Measurements from ENCODE around the gene FOXRED1.

Gene FOXRED1

DNA sequence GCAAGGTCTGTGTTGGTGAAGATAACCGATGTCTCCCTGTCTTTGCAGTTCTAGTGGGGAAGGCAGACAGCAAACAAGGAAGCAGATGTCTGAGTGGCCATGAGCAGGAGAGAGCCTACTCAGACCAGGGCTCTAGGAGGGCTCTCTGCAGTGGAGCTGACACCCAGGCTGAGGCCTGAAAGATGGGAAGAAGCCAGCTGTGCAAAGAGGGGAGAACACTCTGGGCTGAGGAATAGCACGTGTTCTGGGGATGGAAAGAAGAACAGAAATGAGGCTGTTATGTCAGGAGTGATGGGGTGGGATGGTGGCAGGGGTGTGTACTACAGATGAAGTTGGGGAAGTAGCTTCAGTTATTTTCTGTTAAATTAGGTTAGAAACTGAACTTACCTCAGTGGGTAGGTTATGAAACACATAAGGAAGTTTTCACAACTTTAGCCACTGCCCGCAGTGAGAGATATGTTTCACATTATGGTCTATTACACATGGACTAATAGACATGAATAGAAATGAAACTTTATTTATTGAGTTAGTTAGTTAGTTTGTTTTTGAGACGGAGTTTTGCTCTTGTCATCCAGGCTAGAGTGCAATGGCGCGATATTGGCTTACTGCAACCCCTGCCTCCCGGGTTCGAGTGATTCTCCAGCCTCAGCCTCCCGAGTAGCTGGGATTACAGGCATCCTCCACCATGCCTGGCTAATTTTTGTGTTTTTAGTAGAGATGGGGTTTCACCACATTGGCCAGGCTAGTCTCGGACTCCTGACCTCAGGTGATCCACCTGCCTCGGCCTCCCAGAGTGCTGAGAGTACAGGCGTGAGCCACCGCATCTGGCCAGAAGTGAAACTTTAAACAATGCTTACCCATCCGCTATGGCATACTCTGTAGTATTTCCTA is 42.7 kb downstream of the FOXRED1 start:
- peaks cover 2% of the 10 kb centered on the region; the same call in 1 of the 2 replicates for H3K4me1 ChIP-seq (ENCODE audit: control insufficient read depth, low read length)
- H3K27me3 ChIP-seq (ENCODE audit: control insufficient read depth, low read length) = no peaks in the 10 kb centered on the region
- 0 out of 2 replicates have a peak, but pooled peaks cover 2% of the 10 kb centered on the region for H3F3A ChIP-seq (ENCODE audit: control insufficient read depth, insufficient read depth)
- H3K79me2 ChIP-seq (ENCODE audit: control insufficient read depth, low read length) = peaks cover 15% of the 10 kb centered on the region
- H3K4me2 ChIP-seq (ENCODE audit: low read length) = no peak overlapping the region
- no peaks in the 10 kb centered on the region for H3K9me3 ChIP-seq (ENCODE audit: control insufficient read depth, insufficient read depth, low read length)
- no peak overlapping the region for H3K4me3 ChIP-seq (ENCODE audit: low read length)
- H3K27ac ChIP-seq (ENCODE audit: low read depth, low read length) = no peak overlapping the region
- H3K36me3 ChIP-seq (ENCODE audit: control insufficient read depth, low read length) = peaks cover 52% of the 10 kb centered on the region
- H4K20me1 ChIP-seq (ENCODE audit: control insufficient read depth, insufficient read depth, low read depth, low read length) = 0 out of 2 replicates have a peak, but pooled peaks cover 3% of the 10 kb centered on the region
- no peaks in the 10 kb centered on the region for H3K9me2 ChIP-seq (replicated peaks; ENCODE audit: control insufficient read depth, low read length)
- TF ChIP-seq, protein P1, sequence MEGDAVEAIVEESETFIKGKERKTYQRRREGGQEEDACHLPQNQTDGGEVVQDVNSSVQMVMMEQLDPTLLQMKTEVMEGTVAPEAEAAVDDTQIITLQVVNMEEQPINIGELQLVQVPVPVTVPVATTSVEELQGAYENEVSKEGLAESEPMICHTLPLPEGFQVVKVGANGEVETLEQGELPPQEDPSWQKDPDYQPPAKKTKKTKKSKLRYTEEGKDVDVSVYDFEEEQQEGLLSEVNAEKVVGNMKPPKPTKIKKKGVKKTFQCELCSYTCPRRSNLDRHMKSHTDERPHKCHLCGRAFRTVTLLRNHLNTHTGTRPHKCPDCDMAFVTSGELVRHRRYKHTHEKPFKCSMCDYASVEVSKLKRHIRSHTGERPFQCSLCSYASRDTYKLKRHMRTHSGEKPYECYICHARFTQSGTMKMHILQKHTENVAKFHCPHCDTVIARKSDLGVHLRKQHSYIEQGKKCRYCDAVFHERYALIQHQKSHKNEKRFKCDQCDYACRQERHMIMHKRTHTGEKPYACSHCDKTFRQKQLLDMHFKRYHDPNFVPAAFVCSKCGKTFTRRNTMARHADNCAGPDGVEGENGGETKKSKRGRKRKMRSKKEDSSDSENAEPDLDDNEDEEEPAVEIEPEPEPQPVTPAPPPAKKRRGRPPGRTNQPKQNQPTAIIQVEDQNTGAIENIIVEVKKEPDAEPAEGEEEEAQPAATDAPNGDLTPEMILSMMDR (IDR thresholded peaks at IDR 0.05; ENCODE audit: low read depth, low read length, poor library complexity, severe bottlenecking) = no peak
- TF ChIP-seq EZH2phosphoT487 (IDR thresholded peaks at IDR 0.05; ENCODE audit: borderline replicate concordance, low read length) = no peak

DNA sequence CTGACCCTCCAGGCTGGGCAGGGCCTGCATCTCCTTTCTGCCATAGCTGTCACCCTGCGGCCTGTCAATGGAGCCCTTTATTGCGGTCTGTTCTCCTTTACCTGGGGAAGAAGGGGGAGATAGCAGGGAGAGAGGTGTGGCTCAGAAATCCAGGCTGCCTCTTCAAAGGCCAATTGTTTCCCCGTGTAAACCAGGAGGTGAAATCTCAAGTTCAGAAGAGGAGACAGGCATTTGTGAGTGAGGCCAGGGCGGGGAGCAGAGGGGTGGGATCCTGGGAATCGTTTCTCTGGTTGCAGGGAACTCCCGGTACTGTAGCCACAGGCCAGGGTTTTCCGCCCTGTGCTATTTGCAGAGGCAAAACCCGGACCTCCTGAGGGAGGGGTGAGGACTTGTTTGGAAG is 44.0 kb downstream of the FOXRED1 start:
- H3K79me2 ChIP-seq (ENCODE audit: control insufficient read depth, low read length) = peaks cover 15% of the 10 kb centered on the region
- no peaks in the 10 kb centered on the region for H3K4me1 ChIP-seq (ENCODE audit: control insufficient read depth, low read length)
- H4K20me1 ChIP-seq (ENCODE audit: control insufficient read depth, insufficient read depth, low read depth, low read length) = 0 out of 2 replicates have a peak, but pooled peaks cover 3% of the 10 kb centered on the region
- TF ChIP-seq, protein P1 (IDR thresholded peaks at IDR 0.05; ENCODE audit: low read depth, low read length, poor library complexity, severe bottlenecking) = no peak
- TF ChIP-seq EZH2phosphoT487 (IDR thresholded peaks at IDR 0.05; ENCODE audit: borderline replicate concordance, low read length) = no peak
- no peak overlapping the region for H3K4me2 ChIP-seq (ENCODE audit: low read length)
- H3K27ac ChIP-seq (ENCODE audit: low read depth, low read length) = no peak overlapping the region
- H3F3A ChIP-seq (ENCODE audit: control insufficient read depth, insufficient read depth) = 0 out of 2 replicates have a peak, but pooled peaks cover 2% of the 10 kb centered on the region
- peaks cover 47% of the 10 kb centered on the region for H3K36me3 ChIP-seq (ENCODE audit: control insufficient read depth, low read length)
- no peaks in the 10 kb centered on the region for H3K9me3 ChIP-seq (ENCODE audit: control insufficient read depth, insufficient read depth, low read length)
- H3K4me3 ChIP-seq (ENCODE audit: low read length) = no peak overlapping the region
- H3K27me3 ChIP-seq (ENCODE audit: control insufficient read depth, low read length) = no peaks in the 10 kb centered on the region
- no peaks in the 10 kb centered on the region for H3K9me2 ChIP-seq (replicated peaks; ENCODE audit: control insufficient read depth, low read length)

DNA sequence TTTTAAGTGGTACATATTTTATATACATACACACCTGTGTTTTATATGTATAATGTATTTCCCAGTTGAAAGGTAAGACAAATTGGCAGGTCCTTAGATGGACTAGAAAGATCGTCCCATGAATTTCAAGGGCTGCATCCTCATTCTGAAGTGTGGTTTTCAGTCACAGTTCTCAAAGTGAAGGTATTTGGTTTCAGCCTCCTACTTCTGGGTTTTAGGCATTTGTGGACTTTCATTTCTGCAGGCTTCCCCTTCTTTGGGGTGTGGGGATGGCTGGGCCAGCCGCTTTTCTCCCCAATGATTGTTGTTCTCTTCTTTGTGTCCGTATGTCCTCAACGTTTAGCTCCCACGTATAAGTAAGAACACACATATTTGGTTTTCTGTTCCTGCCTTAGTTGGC is 44.9 kb downstream of the FOXRED1 start:
- Histone ChIP-seq H3K9me3 (ENCODE audit: control insufficient read depth, insufficient read depth, low read length) (no peaks in the 10 kb centered on the region), H3K4me1 (ENCODE audit: control insufficient read depth, low read length) (peaks cover 3% of the 10 kb centered on the region; the same call in 1 of the 2 replicates), H3K79me2 (ENCODE audit: control insufficient read depth, low read length) (peaks cover 22% of the 10 kb centered on the region), H3K27me3 (ENCODE audit: control insufficient read depth, low read length) (no peaks in the 10 kb centered on the region), H3K27ac (ENCODE audit: low read depth, low read length) (no peak overlapping the region), H3K36me3 (ENCODE audit: control insufficient read depth, low read length) (peaks cover 43% of the 10 kb centered on the region), H3F3A (ENCODE audit: control insufficient read depth, insufficient read depth) (no peaks in the 10 kb centered on the region), H3K4me3 (ENCODE audit: low read length) (no peak overlapping the region), H3K4me2 (ENCODE audit: low read length) (no peak overlapping the region), H3K9me2 (replicated peaks; ENCODE audit: control insufficient read depth, low read length) (no peaks in the 10 kb centered on the region), H4K20me1 (ENCODE audit: control insufficient read depth, insufficient read depth, low read depth, low read length) (0 out of 2 replicates have a peak, but pooled peaks cover 3% of the 10 kb centered on the region)
- no peak for TF ChIP-seq EZH2phosphoT487 (IDR thresholded peaks at IDR 0.05; ENCODE audit: borderline replicate concordance, low read length)
- TF ChIP-seq, protein P1 (IDR thresholded peaks at IDR 0.05; ENCODE audit: low read depth, low read length, poor library complexity, severe bottlenecking) = no peak

Data from DOHH2 (cell line).